C4-2B (cell line): ENCODE measurements around the gene KCTD8.

Experiments
- CTCF ChIP-seq: fragments of 450-650 bp; conservative IDR thresholded peaks from 2 replicates; pipeline ENCODE4 v1.5.1; 2017; ENCODE audit warnings: mild to moderate bottlenecking
- ZFX ChIP-seq: fragments of 450-650 bp; IDR thresholded peaks from 2 replicates; pipeline ENCODE4 v1.6.1; 2017

- TF ChIP-seq CTCF: no peak
- TF ChIP-seq ZFX: no peak
These were observed 285.9 kb downstream of the KCTD8 start for GRCh38 chr4:44162538-44163270.
